ENCODE measurements around the gene DZIP1. TPM values are rescaled to one million over a fixed set of nuclear protein-coding genes. Genes with fewer than 3 reads are reported as not detected.

Gene DZIP1
- total RNA-seq, 1 experiment from 2014 or later, result 0.17 TPM

- Histone ChIP-seq H3K36me3 (ENCODE audit: control insufficient read depth in 1 of 2, insufficient read depth in 2 of 2, low read length in 2 of 2) (no peaks in the 10 kb centered on the region), H2AFZ (ENCODE audit: low read depth, low read length, poor library complexity, severe bottlenecking) (no peak overlapping the region), H3K4me3 (replicated peaks in 1 of 2; ENCODE audit: low read depth in 1 of 2, low read length in 2 of 2) (no peak overlapping the region), H3K9ac (ENCODE audit: low read length) (no peak overlapping the region), H4K20me1 (ENCODE audit: insufficient read depth) (no peaks in the 10 kb centered on the region), H3K27me3 (ENCODE audit: insufficient read depth, low read length) (no peaks in the 10 kb centered on the region), H3K4me2 (ENCODE audit: low read length) (no peak overlapping the region), H3K9me3 (ENCODE audit: control insufficient read depth in 1 of 2, insufficient read depth in 1 of 2, low read depth in 1 of 2, low read length in 2 of 2) (no peaks in the 10 kb centered on the region), H3K79me2 (ENCODE audit: insufficient read depth, low read length) (no peaks in the 10 kb centered on the region), H3K4me1 (ENCODE audit: control insufficient read depth in 1 of 2, insufficient read depth in 2 of 2, low read length in 2 of 2) (no peaks in the 10 kb centered on the region), H3K9me2 (ENCODE audit: insufficient read depth) (no peaks in the 10 kb centered on the region), H3K27ac (ENCODE audit: low read depth, low read length) (no peak overlapping the region)
- ChIA-PET CTCF (interaction anchor here (1.2 to 2.3 kb wide), 7 partner anchors 9 to 375 kb away, joined by 3 to 16 read pairs (median 6); no protein-coding TSS in a partner anchor), RAD21 (ENCODE audit: low non-redundant PET in 1 of 2, low total read pairs in 2 of 2, uncharacterized antibody in 2 of 2, unreplicated experiment in 2 of 2) (interaction anchor here (1.0 to 1.5 kb wide), 2 partner anchors 71 to 160 kb away, joined by 4 to 5 read pairs; no protein-coding TSS in a partner anchor), POLR2A (no interaction called here)
- BruUV-seq (replicated peaks), result no TSS peak
- ATAC-seq (no peak), DNase-seq (ENCODE audit: low read depth, low spot score) (no peak)
- intact Hi-C loops (cut with micrococcal nuclease), result no loop called here
- no peak for TF ChIP-seq SP1 (IDR thresholded peaks at IDR 0.05; ENCODE audit: low read depth)
- TF ChIP-seq ZFX (IDR thresholded peaks at IDR 0.05), result no peak
- no peak for TF ChIP-seq RAD21 (IDR thresholded peaks at IDR 0.05; ENCODE audit: low read depth)
- TF ChIP-seq EZH2phosphoT487 (IDR thresholded peaks at IDR 0.05; ENCODE audit: borderline replicate concordance), result no peak
- TF ChIP-seq POLR2AphosphoS5 (IDR thresholded peaks at IDR 0.05; ENCODE audit: low read depth, low read length), result no peak
These were observed 79.7 kb downstream of the DZIP1 start for GRCh38 chr13:95564733-95565291.

GRCh38 chr13:95564091-95564490 lies 80.4 kb downstream of the DZIP1 start:
- BruUV-seq (replicated peaks), result no TSS peak
- Histone ChIP-seq H3K9ac (ENCODE audit: low read length) (no peak overlapping the region), H3K36me3 (ENCODE audit: control insufficient read depth in 1 of 2, insufficient read depth in 2 of 2, low read length in 2 of 2) (no peaks in the 10 kb centered on the region), H4K20me1 (ENCODE audit: insufficient read depth) (no peaks in the 10 kb centered on the region), H3K9me3 (ENCODE audit: control insufficient read depth in 1 of 2, insufficient read depth in 1 of 2, low read depth in 1 of 2, low read length in 2 of 2) (no peaks in the 10 kb centered on the region), H3K9me2 (ENCODE audit: insufficient read depth) (no peaks in the 10 kb centered on the region), H3K79me2 (ENCODE audit: insufficient read depth, low read length) (no peaks in the 10 kb centered on the region), H2AFZ (ENCODE audit: low read depth, low read length, poor library complexity, severe bottlenecking) (no peak overlapping the region), H3K27ac (ENCODE audit: low read depth, low read length) (no peak overlapping the region), H3K4me2 (ENCODE audit: low read length) (no peak overlapping the region), H3K27me3 (ENCODE audit: insufficient read depth, low read length) (no peaks in the 10 kb centered on the region), H3K4me1 (ENCODE audit: control insufficient read depth in 1 of 2, insufficient read depth in 2 of 2, low read length in 2 of 2) (no peaks in the 10 kb centered on the region), H3K4me3 (replicated peaks in 1 of 2; ENCODE audit: low read depth in 1 of 2, low read length in 2 of 2) (no peak overlapping the region)
- CTCF ChIA-PET, result interaction anchor here (0.7 to 2.3 kb wide), 7 partner anchors 27 to 375 kb away, joined by 3 to 16 read pairs (median 6); no protein-coding TSS in a partner anchor
- RAD21 ChIA-PET (ENCODE audit: low non-redundant PET in 1 of 2, low total read pairs in 2 of 2, uncharacterized antibody in 2 of 2, unreplicated experiment in 2 of 2), result interaction anchor here (1.0 to 1.5 kb wide), 2 partner anchors 70 to 160 kb away, joined by 4 to 5 read pairs; no protein-coding TSS in a partner anchor
- POLR2A ChIA-PET, result no interaction called here
- intact Hi-C loops (cut with micrococcal nuclease), result no loop called here
- DNase-seq (ENCODE audit: low read depth, low spot score) (no peak), ATAC-seq (peak; percentile 44; the same call in 1 of the 2 replicates)
- TF ChIP-seq SIN3A (IDR thresholded peaks at IDR 0.05; ENCODE audit: low read depth) (no peak), SRF (IDR thresholded peaks at IDR 0.05; ENCODE audit: low read depth) (no peak), ELF1 (IDR thresholded peaks at IDR 0.05; ENCODE audit: borderline replicate concordance, low read depth) (no peak), RAD21 (IDR thresholded peaks at IDR 0.05; ENCODE audit: low read depth) (peak; percentile 31), CTCF (IDR thresholded peaks at IDR 0.05 in 2 of 3, conservative IDR thresholded peaks at IDR 0.05 in 1 of 3; ENCODE audit: borderline replicate concordance in 1 of 3, insufficient read depth in 1 of 3, low read depth in 2 of 3, low read length in 2 of 3) (0 out of 6 replicates have a peak, but pooled peaks of 2 of the 3 experiments have one; percentile 14 to 15), EZH2 (IDR thresholded peaks at IDR 0.05) (no peak)
- TF ChIP-seq, protein P1, sequence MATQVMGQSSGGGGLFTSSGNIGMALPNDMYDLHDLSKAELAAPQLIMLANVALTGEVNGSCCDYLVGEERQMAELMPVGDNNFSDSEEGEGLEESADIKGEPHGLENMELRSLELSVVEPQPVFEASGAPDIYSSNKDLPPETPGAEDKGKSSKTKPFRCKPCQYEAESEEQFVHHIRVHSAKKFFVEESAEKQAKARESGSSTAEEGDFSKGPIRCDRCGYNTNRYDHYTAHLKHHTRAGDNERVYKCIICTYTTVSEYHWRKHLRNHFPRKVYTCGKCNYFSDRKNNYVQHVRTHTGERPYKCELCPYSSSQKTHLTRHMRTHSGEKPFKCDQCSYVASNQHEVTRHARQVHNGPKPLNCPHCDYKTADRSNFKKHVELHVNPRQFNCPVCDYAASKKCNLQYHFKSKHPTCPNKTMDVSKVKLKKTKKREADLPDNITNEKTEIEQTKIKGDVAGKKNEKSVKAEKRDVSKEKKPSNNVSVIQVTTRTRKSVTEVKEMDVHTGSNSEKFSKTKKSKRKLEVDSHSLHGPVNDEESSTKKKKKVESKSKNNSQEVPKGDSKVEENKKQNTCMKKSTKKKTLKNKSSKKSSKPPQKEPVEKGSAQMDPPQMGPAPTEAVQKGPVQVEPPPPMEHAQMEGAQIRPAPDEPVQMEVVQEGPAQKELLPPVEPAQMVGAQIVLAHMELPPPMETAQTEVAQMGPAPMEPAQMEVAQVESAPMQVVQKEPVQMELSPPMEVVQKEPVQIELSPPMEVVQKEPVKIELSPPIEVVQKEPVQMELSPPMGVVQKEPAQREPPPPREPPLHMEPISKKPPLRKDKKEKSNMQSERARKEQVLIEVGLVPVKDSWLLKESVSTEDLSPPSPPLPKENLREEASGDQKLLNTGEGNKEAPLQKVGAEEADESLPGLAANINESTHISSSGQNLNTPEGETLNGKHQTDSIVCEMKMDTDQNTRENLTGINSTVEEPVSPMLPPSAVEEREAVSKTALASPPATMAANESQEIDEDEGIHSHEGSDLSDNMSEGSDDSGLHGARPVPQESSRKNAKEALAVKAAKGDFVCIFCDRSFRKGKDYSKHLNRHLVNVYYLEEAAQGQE (IDR thresholded peaks at IDR 0.05; ENCODE audit: low read depth), result no peak
- TF ChIP-seq, protein P2, sequence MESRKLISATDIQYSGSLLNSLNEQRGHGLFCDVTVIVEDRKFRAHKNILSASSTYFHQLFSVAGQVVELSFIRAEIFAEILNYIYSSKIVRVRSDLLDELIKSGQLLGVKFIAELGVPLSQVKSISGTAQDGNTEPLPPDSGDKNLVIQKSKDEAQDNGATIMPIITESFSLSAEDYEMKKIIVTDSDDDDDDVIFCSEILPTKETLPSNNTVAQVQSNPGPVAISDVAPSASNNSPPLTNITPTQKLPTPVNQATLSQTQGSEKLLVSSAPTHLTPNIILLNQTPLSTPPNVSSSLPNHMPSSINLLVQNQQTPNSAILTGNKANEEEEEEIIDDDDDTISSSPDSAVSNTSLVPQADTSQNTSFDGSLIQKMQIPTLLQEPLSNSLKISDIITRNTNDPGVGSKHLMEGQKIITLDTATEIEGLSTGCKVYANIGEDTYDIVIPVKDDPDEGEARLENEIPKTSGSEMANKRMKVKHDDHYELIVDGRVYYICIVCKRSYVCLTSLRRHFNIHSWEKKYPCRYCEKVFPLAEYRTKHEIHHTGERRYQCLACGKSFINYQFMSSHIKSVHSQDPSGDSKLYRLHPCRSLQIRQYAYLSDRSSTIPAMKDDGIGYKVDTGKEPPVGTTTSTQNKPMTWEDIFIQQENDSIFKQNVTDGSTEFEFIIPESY (IDR thresholded peaks at IDR 0.05; ENCODE audit: extremely low read depth, insufficient replicate concordance, low read length), result no peak

Data from HCT116 (cell line).